Endothelial cell of umbilical vein (primary cell): Measurements from ENCODE around the gene CNTNAP2. TPM values are rescaled to one million over a fixed set of nuclear protein-coding genes. Genes with fewer than 3 reads are reported as not detected.

Experiments
- BruUV-seq: library from RNA; stranded (reverse); fragments of 400-500 nt; replicated peaks from 2 replicates; lab custom pipeline; 2021; lab: Mats Ljungman, UMichigan
- CTCF ChIA-PET: fragments of 300-600, 350-600 bp; sonication (Branson Sonifier 250); formaldehyde crosslinking; loops from one replicate; lab custom pipeline; 2021; ENCODE audit warnings: antibody characterized with exemption, inconsistent platforms; lab: Charles Lee
- POLR2A ChIA-PET: fragments of 300-600, 350-600 bp; sonication (Branson Sonifier 250); formaldehyde crosslinking; loops from one replicate; lab custom pipeline; 2021; ENCODE audit warnings: antibody characterized with exemption, inconsistent platforms; lab: Charles Lee
- DNase-seq: peaks from one replicate; pipeline ENCODE4 v3.0.0-alpha.2; 2011; ENCODE audit warnings: low read depth, low spot score
- FAIRE-seq: peaks from 2 replicates; lab custom pipeline; 2011; peaks lifted over from hg19 to GRCh38; lab: Jason Lieb, UNC
- H2AFZ ChIP-seq: 2 replicates; pipeline ENCODE4 v1.6.0; 2012; ENCODE audit warnings: low read depth, low read length, control low read depth, inconsistent platforms
- H3K27ac ChIP-seq: 2 replicates; pipeline ENCODE4 v1.5.1; 2011; ENCODE audit warnings: low read depth, mild to moderate bottlenecking, control low read depth, low read length, moderate library complexity; ENCODE audit not compliant: insufficient read depth
- H3K27me3 ChIP-seq, 2 experiments: 2 replicates each; pipeline versions ENCODE4 v1.6.0 to v1.6.1; 2011; ENCODE audit warnings: low read length in 2 of 2, mixed read lengths in 1 of 2; ENCODE audit not compliant: control insufficient read depth in 2 of 2, insufficient read depth in 2 of 2
- H3K36me3 ChIP-seq, 2 experiments: 2 replicates in 1 of 2; 3 replicates in 1 of 2; pipeline ENCODE4 v1.5.1; 2011; ENCODE audit warnings: low read length in 2 of 2, mild to moderate bottlenecking in 1 of 2, moderate library complexity in 1 of 2; ENCODE audit not compliant: control insufficient read depth in 2 of 2, insufficient read depth in 2 of 2; ENCODE audit errors: extremely low read depth in 1 of 2
- H3K4me1 ChIP-seq: 3 replicates; pipeline ENCODE4 v1.5.1; 2011; ENCODE audit warnings: mild to moderate bottlenecking, low read length; ENCODE audit not compliant: control insufficient read depth, insufficient read depth; ENCODE audit errors: extremely low read depth
- H3K4me2 ChIP-seq: 2 replicates; pipeline ENCODE4 v1.6.1; 2011; ENCODE audit warnings: low read length, control low read depth, mixed read lengths; ENCODE audit not compliant: insufficient read depth
- H3K4me3 ChIP-seq, 3 experiments: fragments of 200-600 bp in 1 of 3; sonication (generic), shearing (Covaris generic) in 1 of 3; replicated peaks in 1 of 3; 2 replicates each; pipeline ENCODE4 v1.5.1; 2011 to 2016; ENCODE audit warnings: control low read depth in 3 of 3, low read length in 3 of 3, mild to moderate bottlenecking in 2 of 3, inconsistent platforms in 1 of 3, low read depth in 1 of 3, moderate library complexity in 1 of 3; ENCODE audit not compliant: insufficient read depth in 1 of 3
- H3K79me2 ChIP-seq: 2 replicates; pipeline ENCODE4 v1.6.0; 2012; ENCODE audit warnings: low read length, inconsistent platforms; ENCODE audit not compliant: control insufficient read depth, insufficient read depth
- H3K9ac ChIP-seq: replicated peaks from 2 replicates; pipeline ENCODE3; 2011; ENCODE audit warnings: low read length, control low read depth; ENCODE audit not compliant: insufficient read depth; ENCODE audit errors: extremely low read depth
- H3K9me1 ChIP-seq: replicated peaks from 3 replicates; pipeline ENCODE4 v1.6.0; 2011; ENCODE audit warnings: mild to moderate bottlenecking, low read length; ENCODE audit not compliant: control insufficient read depth, insufficient read depth; ENCODE audit errors: extremely low read depth
- H3K9me3 ChIP-seq: replicated peaks from 2 replicates; pipeline ENCODE4 v1.5.1; 2012; ENCODE audit warnings: low read length, inconsistent platforms; ENCODE audit not compliant: control insufficient read depth, insufficient read depth
- H4K20me1 ChIP-seq: replicated peaks from 2 replicates; pipeline ENCODE3; 2011; ENCODE audit warnings: mild to moderate bottlenecking, low read length; ENCODE audit not compliant: control insufficient read depth, insufficient read depth; ENCODE audit errors: extremely low read depth
- CTCF ChIP-seq, 2 donors: IDR thresholded peaks; 1 replicate in 1 of 2; 2 replicates in 1 of 2; pipeline ENCODE4 v1.5.1; 2011; ENCODE audit warnings: low read length in 2 of 2, mild to moderate bottlenecking in 2 of 2, moderate library complexity in 2 of 2, control low read depth in 1 of 2, inconsistent platforms in 1 of 2, low read depth in 1 of 2; ENCODE audit not compliant: insufficient read depth in 1 of 2; ENCODE audit errors: extremely low read depth in 1 of 2
- EZH2 ChIP-seq: IDR thresholded peaks from 2 replicates; pipeline ENCODE4 v1.6.1; 2012; ENCODE audit warnings: borderline replicate concordance, low read depth, mild to moderate bottlenecking, moderate library complexity, low read length, inconsistent platforms; ENCODE audit not compliant: severe bottlenecking
- FOS ChIP-seq: IDR thresholded peaks from 2 replicates; pipeline ENCODE4 v1.6.1; 2011; ENCODE audit warnings: mild to moderate bottlenecking, low read length, moderate library complexity, borderline replicate concordance; ENCODE audit not compliant: insufficient read depth
- GATA2 ChIP-seq: IDR thresholded peaks from 2 replicates; pipeline ENCODE4 v1.7.0; 2011; ENCODE audit warnings: low read depth, mild to moderate bottlenecking, moderate library complexity, mixed read lengths, low read length; ENCODE audit not compliant: insufficient read length, insufficient read depth
- JUN ChIP-seq: IDR thresholded peaks from 2 replicates; pipeline ENCODE4 v1.6.1; 2011; ENCODE audit warnings: borderline replicate concordance, low read depth; ENCODE audit not compliant: insufficient read length, insufficient read depth
- MYC ChIP-seq: IDR thresholded peaks from one replicate; pipeline ENCODE4 v1.6.1; 2011; ENCODE audit warnings: mild to moderate bottlenecking, low read depth, low read length
- POLR2A ChIP-seq: IDR thresholded peaks from 2 replicates; pipeline ENCODE4 v1.6.1; 2012; ENCODE audit warnings: low read depth, mild to moderate bottlenecking, control low read depth, low read length
- POLR2AphosphoS5 ChIP-seq: IDR thresholded peaks from 2 replicates; pipeline ENCODE4 v1.6.1; 2012; ENCODE audit warnings: low read depth, mild to moderate bottlenecking, control low read depth, low read length, moderate library complexity; ENCODE audit not compliant: insufficient read depth
- dilution Hi-C: fragments of 300-500 bp; cut with MboI; formaldehyde crosslinking; loops from one replicate; pipeline ENCODE4 v1.15.0; 2019; ENCODE audit warnings: low sequenced_read_pairs; ENCODE audit not compliant: extremely low pct_ligation_motif_present
- intact Hi-C: fragments of 100-400 bp; cut with micrococcal nuclease; formaldehyde crosslinking; loops from one replicate; pipeline ENCODE4 v1.10.0; 2022
- polyA plus RNA-seq, 4 experiments: library from polyadenylated mRNA; depleted of rRNA in 3 of 4; stranded (reverse) in 3 of 4; unstranded in 1 of 4; fragments of >200 nt; gene quantifications; 2 replicates each; pipeline versions ENCODE4 v1.2.1 to v1.2.3, GENCODE V29; 2011 to 2012; ENCODE audit warnings: missing spikeins in 1 of 4
- total RNA-seq: library from RNA; stranded (reverse); gene quantifications from 2 replicates; pipeline ENCODE4 v1.2.3, GENCODE V29; 2021
- TF ChIP-seq, protein P1 (sequence below): IDR thresholded peaks from 2 replicates; pipeline ENCODE4 v1.6.1; 2011; ENCODE audit not compliant: insufficient read depth, insufficient read length

CNTNAP2 gene
- total and polyA plus RNA-seq, 2 donors (not counting 3 experiments of a cell fraction or from before 2014, with no cell fraction given), result not detected

- BruUV-seq, result no TSS peak
- no peaks in the 10 kb centered on the region for H3K79me2 ChIP-seq
- CTCF ChIA-PET, result no interaction called here
- H3K4me2 ChIP-seq, result no peak overlapping the region
- peaks cover 3% of the 10 kb centered on the region for H3K9me3 ChIP-seq
- intact Hi-C loops, result no loop called here
- DNase-seq (no peak), FAIRE-seq (no peak)
- POLR2A ChIA-PET, result no interaction called here
- H4K20me1 ChIP-seq, result no peaks in the 10 kb centered on the region
- dilution Hi-C loops, result no loop called here
- no peak overlapping the region for H2AFZ ChIP-seq
- H3K27ac ChIP-seq, result no peak overlapping the region
- no peak overlapping the region for H3K9ac ChIP-seq
- no peaks in the 10 kb centered on the region for H3K9me1 ChIP-seq
- no peak for TF ChIP-seq JUN
- no peak for TF ChIP-seq EZH2
- TF ChIP-seq POLR2A, result no peak
- TF ChIP-seq CTCF (IDR thresholded peaks at IDR 0.05; ENCODE audit: extremely low read depth in 1 of 2, insufficient read depth in 1 of 2, low read depth in 1 of 2, low read length in 2 of 2), result no peak
- no peak for TF ChIP-seq POLR2AphosphoS5
- TF ChIP-seq MYC, result no peak
- TF ChIP-seq, protein P1, sequence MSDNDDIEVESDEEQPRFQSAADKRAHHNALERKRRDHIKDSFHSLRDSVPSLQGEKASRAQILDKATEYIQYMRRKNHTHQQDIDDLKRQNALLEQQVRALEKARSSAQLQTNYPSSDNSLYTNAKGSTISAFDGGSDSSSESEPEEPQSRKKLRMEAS, result no peak
- TF ChIP-seq GATA2, result no peak
- TF ChIP-seq FOS, result no peak
- H3K27me3 ChIP-seq, result no peaks in the 10 kb centered on the region
- no peaks in the 10 kb centered on the region for H3K36me3 ChIP-seq
- H3K4me1 ChIP-seq, result no peaks in the 10 kb centered on the region
- no peak overlapping the region for H3K4me3 ChIP-seq
Measured at GRCh38 chr7:147811923-147812322, 1695.3 kb downstream of the CNTNAP2 start.
